Stimulated activated CD8-positive, alpha-beta memory T cell treated with anti-CD3 and anti-CD28 coated beads, Interleukin-15, amount 100 ng/mL, for 4 hours (primary cell): ENCODE measurements around the gene EFHD2.
"Not testable (repeated sequence)": the region's sequence is repeated elsewhere in the genome, so short reads cannot be mapped to it uniquely, and the experiment has no call there.

Source experiments
- DNase-seq, 2 donors: peaks; one replicate each; pipeline ENCODE4 v3.0.0-alpha.2; 2020; ENCODE audit warnings: low read depth in 2 of 2

Gene EFHD2, protein sequence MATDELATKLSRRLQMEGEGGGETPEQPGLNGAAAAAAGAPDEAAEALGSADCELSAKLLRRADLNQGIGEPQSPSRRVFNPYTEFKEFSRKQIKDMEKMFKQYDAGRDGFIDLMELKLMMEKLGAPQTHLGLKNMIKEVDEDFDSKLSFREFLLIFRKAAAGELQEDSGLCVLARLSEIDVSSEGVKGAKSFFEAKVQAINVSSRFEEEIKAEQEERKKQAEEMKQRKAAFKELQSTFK

GRCh38 chr1:15409388-15410222 is at the start of gene EFHD2:
EFHD2 (plus strand) TSS chr1:15409888; CDS start chr1:15409972, 84 bp downstream.
- DNase-seq, result peak; percentile 81 to 85

- no peak for DNase-seq
These were observed 49.0 kb upstream of the EFHD2 start for GRCh38 chr1:15360700-15361099.

- no peak for DNase-seq
These were observed 47.5 kb upstream of the EFHD2 start for GRCh38 chr1:15362096-15362736.

DNA sequence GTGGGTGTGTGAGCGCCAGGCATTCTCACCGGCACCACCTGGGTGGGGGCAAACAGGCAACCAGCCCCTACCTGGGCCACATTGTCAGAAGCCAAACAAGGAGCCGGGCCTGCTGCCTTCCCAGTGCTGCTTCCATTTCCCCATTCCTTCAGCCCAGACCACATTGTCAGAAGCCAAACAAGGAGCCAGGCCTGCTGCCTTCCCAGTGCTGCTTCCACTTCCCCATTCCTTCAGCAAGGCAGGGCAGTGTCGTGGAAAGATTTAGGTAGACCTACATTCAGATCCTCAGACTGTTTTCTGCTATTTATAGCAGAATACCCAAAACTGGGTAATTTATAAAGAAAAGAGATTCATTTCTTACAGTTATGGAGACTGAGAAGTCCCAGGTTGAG is 47.0 kb upstream of the EFHD2 start:
- DNase-seq, result no peak

GRCh38 chr1:15364740-15365139 is 44.9 kb upstream of the EFHD2 start:
- DNase-seq, result no peak

GRCh38 chr1:15368888-15369287 is 40.8 kb upstream of the EFHD2 start:
- DNase-seq, result no peak

- no peak for DNase-seq
These were observed 39.4 kb upstream of the EFHD2 start for GRCh38 chr1:15370268-15370667.

- no peak for DNase-seq
These were observed 38.7 kb upstream of the EFHD2 start for GRCh38 chr1:15370781-15371520.

- DNase-seq, result no peak
These were observed 37.8 kb upstream of the EFHD2 start for GRCh38 chr1:15371610-15372545.

- DNase-seq, result no peak
These were observed 31.0 kb upstream of the EFHD2 start for GRCh38 chr1:15378729-15379128.

GRCh38 chr1:15379151-15379550 is 30.5 kb upstream of the EFHD2 start:
- not testable (repeated sequence) for DNase-seq

DNA sequence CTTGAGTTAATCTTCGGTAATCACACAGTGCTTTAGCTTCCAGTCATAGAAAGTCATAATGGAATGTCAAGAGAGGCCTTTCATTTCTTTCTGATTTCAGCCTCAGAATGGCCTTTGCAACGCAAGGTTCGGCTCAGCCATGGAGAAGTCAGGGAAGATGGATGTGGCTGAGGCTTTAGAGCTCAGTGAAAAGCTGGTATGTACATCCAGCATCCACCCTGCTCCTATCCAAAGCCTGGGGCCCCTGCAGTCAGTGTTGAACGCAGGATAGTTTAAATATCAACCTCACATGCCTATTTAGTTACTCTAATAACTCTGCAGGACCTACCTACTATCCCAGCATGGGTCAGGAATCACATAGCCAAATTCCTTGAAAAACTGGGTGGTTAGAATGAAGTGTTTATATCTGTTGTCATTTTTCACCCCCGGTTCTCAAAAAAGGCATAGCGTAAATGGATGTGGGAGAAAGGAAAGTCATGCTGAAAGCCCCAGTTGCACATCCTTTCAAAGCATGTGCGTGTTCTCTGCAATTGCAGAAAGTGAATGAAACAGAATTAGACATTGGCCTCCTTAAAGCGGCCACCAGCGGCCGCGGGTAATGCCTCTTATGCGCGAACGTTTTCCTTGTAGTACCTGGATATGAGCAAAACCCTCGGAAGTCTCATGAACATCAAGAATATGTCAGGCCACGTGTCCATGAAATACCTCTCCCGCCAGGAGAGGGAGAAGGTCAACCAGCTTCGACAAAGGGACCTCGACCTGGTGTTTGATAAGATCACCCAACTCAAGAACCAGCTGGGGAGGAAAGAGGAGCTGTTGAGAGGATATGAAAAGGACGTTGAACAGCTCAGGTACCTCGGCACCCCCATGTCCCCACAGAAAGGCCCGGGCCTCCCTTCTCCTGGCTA is 28.8 kb upstream of the EFHD2 start:
- no peak for DNase-seq

DNA sequence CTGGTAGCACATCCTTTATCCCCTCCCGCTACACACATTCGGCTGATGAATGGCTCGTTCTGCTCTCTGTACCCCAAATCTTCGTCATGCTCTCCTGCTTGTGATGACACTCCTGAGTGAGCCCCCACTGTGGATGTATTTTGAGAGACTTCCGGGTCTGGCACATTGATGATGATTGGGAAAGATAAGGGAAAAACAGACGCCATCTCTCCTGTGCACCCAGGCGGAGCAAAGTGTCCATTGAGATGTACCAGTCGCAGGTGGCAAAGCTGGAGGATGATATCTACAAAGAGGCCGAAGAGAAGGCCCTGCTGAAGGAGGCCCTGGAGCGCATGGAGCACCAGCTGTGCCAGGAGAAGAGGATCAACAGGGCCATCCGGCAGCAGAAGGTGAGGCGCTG is 27.9 kb upstream of the EFHD2 start:
- no peak for DNase-seq

- no peak for DNase-seq
These were observed 26.8 kb upstream of the EFHD2 start for GRCh38 chr1:15382601-15383518.

- no peak for DNase-seq
These were observed 25.9 kb upstream of the EFHD2 start for GRCh38 chr1:15383810-15384209.

DNA sequence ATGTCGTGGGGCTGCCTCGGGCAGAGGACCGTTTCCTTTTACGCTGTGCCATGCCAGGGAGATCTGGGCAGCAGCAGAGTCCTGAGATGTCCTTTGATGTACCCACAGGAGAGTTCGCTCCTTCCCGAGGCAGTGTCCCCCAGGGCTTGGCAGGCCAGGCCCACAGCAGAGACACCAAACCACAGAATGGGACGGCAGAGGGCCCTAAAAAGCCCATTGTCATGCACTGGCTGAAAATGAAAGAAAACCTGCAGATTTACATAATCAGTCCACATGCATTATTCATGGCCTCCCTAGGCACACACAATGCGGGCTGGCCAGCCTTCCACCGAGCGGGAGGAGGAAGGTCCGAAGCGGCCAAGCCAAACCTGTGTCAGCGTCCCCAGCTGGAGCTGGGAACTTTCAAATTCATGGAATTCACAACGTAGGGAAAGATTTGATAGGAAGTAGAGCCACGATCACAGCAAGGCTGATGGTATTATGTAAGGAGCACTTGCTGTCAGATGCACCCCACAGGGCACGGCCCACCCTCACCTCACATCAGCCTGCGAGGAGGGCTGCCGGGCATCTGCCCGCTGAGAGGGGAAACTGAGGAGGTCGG is 25.3 kb upstream of the EFHD2 start:
- no peak for DNase-seq

DNA sequence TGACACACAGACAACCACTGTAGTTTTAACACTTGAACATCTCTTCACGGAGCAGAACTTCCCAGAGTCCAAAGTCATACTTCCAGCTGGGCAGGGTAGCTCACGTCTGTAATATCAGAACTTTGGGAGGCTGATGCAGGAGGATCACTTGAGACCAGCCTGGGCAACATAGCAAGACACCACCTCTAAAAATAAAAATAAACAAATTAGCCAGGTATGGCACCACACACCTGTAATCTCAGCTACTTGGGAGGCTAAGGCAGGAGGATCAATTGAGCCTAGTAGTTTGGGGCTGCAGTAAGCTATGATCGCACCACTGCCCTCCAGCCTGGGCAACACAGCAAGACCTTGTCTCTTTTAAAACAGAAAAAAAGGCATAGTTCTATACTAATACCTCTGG is 24.3 kb upstream of the EFHD2 start:
- DNase-seq, result no peak

- DNase-seq, result no peak
These were observed 23.4 kb upstream of the EFHD2 start for GRCh38 chr1:15386164-15386749.
